ENCODE data around the gene FAM120AOS.

The FAM120AOS gene

GRCh38 chr9:93493949-93494348 is 40.6 kb upstream of the FAM120AOS start:
- H2BK12ac ChIP-seq (ENCODE audit: low read length in 2 of 2): no peak overlapping the region
- no peak for DNase-seq
- no peak overlapping the region for H2BK120ac ChIP-seq (ENCODE audit: low read depth, low read length)
- no peak overlapping the region for H4K91ac ChIP-seq (ENCODE audit: low read length)
- H3K4me2 ChIP-seq (ENCODE audit: low read length, poor library complexity, severe bottlenecking): no peak overlapping the region
- H3K9ac ChIP-seq (ENCODE audit: low read length): no peak overlapping the region
- H2AK5ac ChIP-seq (ENCODE audit: low read length, severe bottlenecking): no peak overlapping the region
- peaks cover 39 to 66% of the 10 kb centered on the region in 2 experiments for H3K36me3 ChIP-seq (ENCODE audit: control insufficient read depth in 1 of 2, insufficient read depth in 2 of 2, low read depth in 1 of 2, low read length in 2 of 2)
- no peak overlapping the region for H3K4me3 ChIP-seq (ENCODE audit: insufficient read depth in 1 of 2, low read depth in 1 of 2, low read length in 2 of 2)
- no peak overlapping the region for H3K14ac ChIP-seq (ENCODE audit: low read length in 2 of 2)
- no peak overlapping the region for H2AFZ ChIP-seq (ENCODE audit: low read depth, low read length)
- H3K23ac ChIP-seq (ENCODE audit: low read length in 2 of 2): no peak overlapping the region
- 90% methylated on average over 12 of the region's 12 CpGs for WGBS
- H3K4me1 ChIP-seq (ENCODE audit: control insufficient read depth, insufficient read depth, low read depth, low read length): no peaks in the 10 kb centered on the region
- H3K18ac ChIP-seq (ENCODE audit: low read depth in 1 of 2, low read length in 2 of 2): no peak overlapping the region
- peaks cover 50% of the 10 kb centered on the region for H3K79me1 ChIP-seq (replicated peaks; ENCODE audit: low read length, poor library complexity, severe bottlenecking)
- H4K8ac ChIP-seq (ENCODE audit: low read length): no peak overlapping the region
- H3K27ac ChIP-seq (ENCODE audit: low read length, poor library complexity, severe bottlenecking): no peak overlapping the region
- no peaks in the 10 kb centered on the region for H3K9me3 ChIP-seq (ENCODE audit: control insufficient read depth, low read length)
- no peak overlapping the region for H3K4ac ChIP-seq (ENCODE audit: low read depth in 1 of 2, low read length in 2 of 2)
- no peaks in the 10 kb centered on the region for H3K27me3 ChIP-seq (ENCODE audit: control insufficient read depth in 1 of 2, insufficient read depth in 1 of 2, low read length in 2 of 2)
- no peak overlapping the region for H2BK5ac ChIP-seq (ENCODE audit: low read depth, low read length, poor library complexity, severe bottlenecking)
- H2BK15ac ChIP-seq (ENCODE audit: low read depth, poor library complexity, severe bottlenecking): no peak overlapping the region

- Histone ChIP-seq H2AK5ac (ENCODE audit: low read length, severe bottlenecking) (no peak overlapping the region), H3K4ac (ENCODE audit: low read depth in 1 of 2, low read length in 2 of 2) (no peak overlapping the region), H3K27ac (ENCODE audit: low read length, poor library complexity, severe bottlenecking) (no peak overlapping the region), H3K14ac (ENCODE audit: low read length in 2 of 2) (no peak overlapping the region), H3K36me3 (ENCODE audit: control insufficient read depth in 1 of 2, insufficient read depth in 2 of 2, low read depth in 1 of 2, low read length in 2 of 2) (peaks cover 30 to 62% of the 10 kb centered on the region in 2 experiments), H3K4me1 (ENCODE audit: control insufficient read depth, insufficient read depth, low read depth, low read length) (no peaks in the 10 kb centered on the region), H2BK120ac (ENCODE audit: low read depth, low read length) (no peak overlapping the region), H2BK5ac (ENCODE audit: low read depth, low read length, poor library complexity, severe bottlenecking) (no peak overlapping the region), H4K8ac (ENCODE audit: low read length) (no peak overlapping the region), H2AFZ (ENCODE audit: low read depth, low read length) (no peak overlapping the region), H3K23ac (ENCODE audit: low read length in 2 of 2) (no peak overlapping the region), H2BK12ac (ENCODE audit: low read length in 2 of 2) (no peak overlapping the region), H4K91ac (ENCODE audit: low read length) (no peak overlapping the region), H3K27me3 (ENCODE audit: control insufficient read depth in 1 of 2, insufficient read depth in 1 of 2, low read length in 2 of 2) (no peaks in the 10 kb centered on the region), H3K9me3 (ENCODE audit: control insufficient read depth, low read length) (no peaks in the 10 kb centered on the region), H3K4me3 (ENCODE audit: insufficient read depth in 1 of 2, low read depth in 1 of 2, low read length in 2 of 2) (no peak overlapping the region), H3K79me1 (replicated peaks; ENCODE audit: low read length, poor library complexity, severe bottlenecking) (peaks cover 46% of the 10 kb centered on the region), H3K9ac (ENCODE audit: low read length) (no peak overlapping the region), H3K4me2 (ENCODE audit: low read length, poor library complexity, severe bottlenecking) (no peak overlapping the region), H2BK15ac (ENCODE audit: low read depth, poor library complexity, severe bottlenecking) (no peak overlapping the region), H3K18ac (ENCODE audit: low read depth in 1 of 2, low read length in 2 of 2) (no peak overlapping the region)
- WGBS: 63% methylated on average over 5 of the region's 5 CpGs
- DNase-seq: peak; percentile 18
These were observed 38.9 kb upstream of the FAM120AOS start for GRCh38 chr9:93492327-93492726.

- Histone ChIP-seq H3K14ac (ENCODE audit: low read length in 2 of 2) (no peak overlapping the region), H3K4me1 (ENCODE audit: control insufficient read depth, insufficient read depth, low read depth, low read length) (no peaks in the 10 kb centered on the region)
These were observed 38.3 kb upstream of the FAM120AOS start for GRCh38 chr9:93491593-93492232.

GRCh38 chr9:93488244-93488643 is 34.9 kb upstream of the FAM120AOS start:
- H3K27me3 ChIP-seq (ENCODE audit: control insufficient read depth in 1 of 2, insufficient read depth in 1 of 2, low read length in 2 of 2): no peaks in the 10 kb centered on the region
- H3K36me3 ChIP-seq (ENCODE audit: control insufficient read depth in 1 of 2, insufficient read depth in 2 of 2, low read depth in 1 of 2, low read length in 2 of 2): peaks cover 18 to 43% of the 10 kb centered on the region in 2 experiments
- no peak overlapping the region for H3K9ac ChIP-seq (ENCODE audit: low read length)
- DNase-seq: no peak
- no peak overlapping the region for H3K4me3 ChIP-seq (ENCODE audit: insufficient read depth in 1 of 2, low read depth in 1 of 2, low read length in 2 of 2)
- no peak overlapping the region for H2BK5ac ChIP-seq (ENCODE audit: low read depth, low read length, poor library complexity, severe bottlenecking)
- H4K8ac ChIP-seq (ENCODE audit: low read length): no peak overlapping the region
- no peak overlapping the region for H3K23ac ChIP-seq (ENCODE audit: low read length in 2 of 2)
- no peaks in the 10 kb centered on the region for H3K9me3 ChIP-seq (ENCODE audit: control insufficient read depth, low read length)
- H3K4me2 ChIP-seq (ENCODE audit: low read length, poor library complexity, severe bottlenecking): no peak overlapping the region
- no peak overlapping the region for H4K91ac ChIP-seq (ENCODE audit: low read length)
- no peak overlapping the region for H3K27ac ChIP-seq (ENCODE audit: low read length, poor library complexity, severe bottlenecking)
- H2BK120ac ChIP-seq (ENCODE audit: low read depth, low read length): no peak overlapping the region
- no peak overlapping the region for H3K4ac ChIP-seq (ENCODE audit: low read depth in 1 of 2, low read length in 2 of 2)
- no peak overlapping the region for H2AFZ ChIP-seq (ENCODE audit: low read depth, low read length)
- no peak overlapping the region for H3K14ac ChIP-seq (ENCODE audit: low read length in 2 of 2)
- H2BK12ac ChIP-seq (ENCODE audit: low read length in 2 of 2): no peak overlapping the region
- WGBS: over 99% methylated on average over 5 of the region's 5 CpGs
- H2AK5ac ChIP-seq (ENCODE audit: low read length, severe bottlenecking): no peak overlapping the region
- no peak overlapping the region for H3K18ac ChIP-seq (ENCODE audit: low read depth in 1 of 2, low read length in 2 of 2)
- H2BK15ac ChIP-seq (ENCODE audit: low read depth, poor library complexity, severe bottlenecking): no peak overlapping the region
- no peaks in the 10 kb centered on the region for H3K4me1 ChIP-seq (ENCODE audit: control insufficient read depth, insufficient read depth, low read depth, low read length)
- H3K79me1 ChIP-seq (replicated peaks; ENCODE audit: low read length, poor library complexity, severe bottlenecking): peaks cover 27% of the 10 kb centered on the region

More at GRCh38 chr9:93491593-93492232, 38.3 kb upstream of the FAM120AOS start:
- DNase-seq: no peak
- Histone ChIP-seq H3K36me3 (ENCODE audit: control insufficient read depth in 1 of 2, insufficient read depth in 2 of 2, low read depth in 1 of 2, low read length in 2 of 2) (peaks cover 25 to 56% of the 10 kb centered on the region in 2 experiments), H3K9me3 (ENCODE audit: control insufficient read depth, low read length) (no peaks in the 10 kb centered on the region), H3K4me2 (ENCODE audit: low read length, poor library complexity, severe bottlenecking) (no peak overlapping the region), H2BK15ac (ENCODE audit: low read depth, poor library complexity, severe bottlenecking) (no peak overlapping the region), H2BK120ac (ENCODE audit: low read depth, low read length) (no peak overlapping the region), H4K8ac (ENCODE audit: low read length) (no peak overlapping the region), H3K27me3 (ENCODE audit: control insufficient read depth in 1 of 2, insufficient read depth in 1 of 2, low read length in 2 of 2) (no peaks in the 10 kb centered on the region), H4K91ac (ENCODE audit: low read length) (no peak overlapping the region), H3K23ac (ENCODE audit: low read length in 2 of 2) (no peak overlapping the region), H3K9ac (ENCODE audit: low read length) (no peak overlapping the region), H2AFZ (ENCODE audit: low read depth, low read length) (no peak overlapping the region), H3K18ac (ENCODE audit: low read depth in 1 of 2, low read length in 2 of 2) (no peak overlapping the region), H3K27ac (ENCODE audit: low read length, poor library complexity, severe bottlenecking) (no peak overlapping the region), H3K4ac (ENCODE audit: low read depth in 1 of 2, low read length in 2 of 2) (no peak overlapping the region), H2BK12ac (ENCODE audit: low read length in 2 of 2) (no peak overlapping the region), H2AK5ac (ENCODE audit: low read length, severe bottlenecking) (no peak overlapping the region), H3K4me3 (ENCODE audit: insufficient read depth in 1 of 2, low read depth in 1 of 2, low read length in 2 of 2) (no peak overlapping the region), H2BK5ac (ENCODE audit: low read depth, low read length, poor library complexity, severe bottlenecking) (no peak overlapping the region), H3K79me1 (replicated peaks; ENCODE audit: low read length, poor library complexity, severe bottlenecking) (peaks cover 40% of the 10 kb centered on the region)
- 97% methylated on average over 2 of the region's 3 CpGs for WGBS

All from mesenchymal stem cell (in vitro differentiated cells and primary cell).